Panc1 (cell line): ENCODE measurements around the gene SLC11A1.

Experiments used
- POLR2AphosphoS5 ChIP-seq: IDR thresholded peaks from 2 replicates; pipeline ENCODE4 v1.6.1; 2012; ENCODE audit warnings: mild to moderate bottlenecking, low read depth, low read length, moderate library complexity
- SIN3A ChIP-seq: IDR thresholded peaks from 2 replicates; pipeline ENCODE4 v1.6.1; 2012; ENCODE audit warnings: low read depth, mild to moderate bottlenecking, low read length, moderate library complexity, borderline replicate concordance; ENCODE audit not compliant: insufficient read depth
- TCF7L2 ChIP-seq: IDR thresholded peaks from 2 replicates; pipeline ENCODE4 v1.6.1; 2011; ENCODE audit warnings: mild to moderate bottlenecking, low read depth, low read length, inconsistent platforms
- TF ChIP-seq, protein P1 (sequence below): fragments of 450-650 bp; IDR thresholded peaks from 2 replicates; pipeline ENCODE4 v1.5.1; 2017; ENCODE audit warnings: mild to moderate bottlenecking
- TF ChIP-seq, protein P2 (sequence below), 2 experiments: IDR thresholded peaks; 2 replicates each; pipeline ENCODE4 v1.6.1; 2011 to 2012; ENCODE audit warnings: low read depth in 2 of 2, control low read depth in 1 of 2, low read length in 1 of 2, mild to moderate bottlenecking in 1 of 2, moderate library complexity in 1 of 2; ENCODE audit not compliant: insufficient read depth in 1 of 2

DNA sequence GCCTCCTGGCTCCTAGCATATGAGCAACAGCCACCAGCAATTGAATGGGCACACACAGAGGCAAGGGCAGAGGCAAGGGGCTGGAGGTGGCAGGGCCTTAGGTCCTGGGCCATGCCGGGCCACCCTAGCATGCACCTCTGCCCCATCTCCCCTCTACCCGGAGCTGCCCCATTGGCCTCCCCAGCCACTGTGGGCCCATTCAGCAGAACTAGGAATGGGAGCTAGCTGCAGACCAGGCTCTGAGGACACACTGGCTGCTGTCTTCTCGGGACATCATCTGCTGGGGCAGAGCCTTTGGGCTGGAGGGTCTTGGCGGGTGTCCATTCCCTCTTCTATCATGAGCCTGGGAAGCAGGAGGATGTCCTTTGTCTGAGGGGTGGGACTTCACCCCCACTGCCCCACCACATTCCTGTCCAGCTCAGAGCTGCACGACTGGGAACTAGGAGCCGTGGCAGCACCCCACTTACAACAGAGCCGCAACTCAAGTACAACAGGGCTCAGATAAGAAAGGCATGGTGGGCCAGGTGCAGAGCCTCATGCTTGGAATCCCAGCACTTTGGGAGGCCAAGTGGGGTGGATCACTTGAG, 37.6 kb downstream of the SLC11A1 start:
- TF ChIP-seq, protein P1, sequence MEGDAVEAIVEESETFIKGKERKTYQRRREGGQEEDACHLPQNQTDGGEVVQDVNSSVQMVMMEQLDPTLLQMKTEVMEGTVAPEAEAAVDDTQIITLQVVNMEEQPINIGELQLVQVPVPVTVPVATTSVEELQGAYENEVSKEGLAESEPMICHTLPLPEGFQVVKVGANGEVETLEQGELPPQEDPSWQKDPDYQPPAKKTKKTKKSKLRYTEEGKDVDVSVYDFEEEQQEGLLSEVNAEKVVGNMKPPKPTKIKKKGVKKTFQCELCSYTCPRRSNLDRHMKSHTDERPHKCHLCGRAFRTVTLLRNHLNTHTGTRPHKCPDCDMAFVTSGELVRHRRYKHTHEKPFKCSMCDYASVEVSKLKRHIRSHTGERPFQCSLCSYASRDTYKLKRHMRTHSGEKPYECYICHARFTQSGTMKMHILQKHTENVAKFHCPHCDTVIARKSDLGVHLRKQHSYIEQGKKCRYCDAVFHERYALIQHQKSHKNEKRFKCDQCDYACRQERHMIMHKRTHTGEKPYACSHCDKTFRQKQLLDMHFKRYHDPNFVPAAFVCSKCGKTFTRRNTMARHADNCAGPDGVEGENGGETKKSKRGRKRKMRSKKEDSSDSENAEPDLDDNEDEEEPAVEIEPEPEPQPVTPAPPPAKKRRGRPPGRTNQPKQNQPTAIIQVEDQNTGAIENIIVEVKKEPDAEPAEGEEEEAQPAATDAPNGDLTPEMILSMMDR: no peak
- TF ChIP-seq POLR2AphosphoS5 (no peak), SIN3A (no peak), TCF7L2 (no peak)
- TF ChIP-seq, protein P2, sequence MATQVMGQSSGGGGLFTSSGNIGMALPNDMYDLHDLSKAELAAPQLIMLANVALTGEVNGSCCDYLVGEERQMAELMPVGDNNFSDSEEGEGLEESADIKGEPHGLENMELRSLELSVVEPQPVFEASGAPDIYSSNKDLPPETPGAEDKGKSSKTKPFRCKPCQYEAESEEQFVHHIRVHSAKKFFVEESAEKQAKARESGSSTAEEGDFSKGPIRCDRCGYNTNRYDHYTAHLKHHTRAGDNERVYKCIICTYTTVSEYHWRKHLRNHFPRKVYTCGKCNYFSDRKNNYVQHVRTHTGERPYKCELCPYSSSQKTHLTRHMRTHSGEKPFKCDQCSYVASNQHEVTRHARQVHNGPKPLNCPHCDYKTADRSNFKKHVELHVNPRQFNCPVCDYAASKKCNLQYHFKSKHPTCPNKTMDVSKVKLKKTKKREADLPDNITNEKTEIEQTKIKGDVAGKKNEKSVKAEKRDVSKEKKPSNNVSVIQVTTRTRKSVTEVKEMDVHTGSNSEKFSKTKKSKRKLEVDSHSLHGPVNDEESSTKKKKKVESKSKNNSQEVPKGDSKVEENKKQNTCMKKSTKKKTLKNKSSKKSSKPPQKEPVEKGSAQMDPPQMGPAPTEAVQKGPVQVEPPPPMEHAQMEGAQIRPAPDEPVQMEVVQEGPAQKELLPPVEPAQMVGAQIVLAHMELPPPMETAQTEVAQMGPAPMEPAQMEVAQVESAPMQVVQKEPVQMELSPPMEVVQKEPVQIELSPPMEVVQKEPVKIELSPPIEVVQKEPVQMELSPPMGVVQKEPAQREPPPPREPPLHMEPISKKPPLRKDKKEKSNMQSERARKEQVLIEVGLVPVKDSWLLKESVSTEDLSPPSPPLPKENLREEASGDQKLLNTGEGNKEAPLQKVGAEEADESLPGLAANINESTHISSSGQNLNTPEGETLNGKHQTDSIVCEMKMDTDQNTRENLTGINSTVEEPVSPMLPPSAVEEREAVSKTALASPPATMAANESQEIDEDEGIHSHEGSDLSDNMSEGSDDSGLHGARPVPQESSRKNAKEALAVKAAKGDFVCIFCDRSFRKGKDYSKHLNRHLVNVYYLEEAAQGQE (IDR thresholded peaks at IDR 0.05; ENCODE audit: insufficient read depth in 1 of 2, low read depth in 2 of 2, low read length in 1 of 2): no peak
